ENCODE data around the gene PCDHA8.
"Not testable (repeated sequence)": the region's sequence is repeated elsewhere in the genome, so short reads cannot be mapped to it uniquely, and the experiment has no call there.

DNA sequence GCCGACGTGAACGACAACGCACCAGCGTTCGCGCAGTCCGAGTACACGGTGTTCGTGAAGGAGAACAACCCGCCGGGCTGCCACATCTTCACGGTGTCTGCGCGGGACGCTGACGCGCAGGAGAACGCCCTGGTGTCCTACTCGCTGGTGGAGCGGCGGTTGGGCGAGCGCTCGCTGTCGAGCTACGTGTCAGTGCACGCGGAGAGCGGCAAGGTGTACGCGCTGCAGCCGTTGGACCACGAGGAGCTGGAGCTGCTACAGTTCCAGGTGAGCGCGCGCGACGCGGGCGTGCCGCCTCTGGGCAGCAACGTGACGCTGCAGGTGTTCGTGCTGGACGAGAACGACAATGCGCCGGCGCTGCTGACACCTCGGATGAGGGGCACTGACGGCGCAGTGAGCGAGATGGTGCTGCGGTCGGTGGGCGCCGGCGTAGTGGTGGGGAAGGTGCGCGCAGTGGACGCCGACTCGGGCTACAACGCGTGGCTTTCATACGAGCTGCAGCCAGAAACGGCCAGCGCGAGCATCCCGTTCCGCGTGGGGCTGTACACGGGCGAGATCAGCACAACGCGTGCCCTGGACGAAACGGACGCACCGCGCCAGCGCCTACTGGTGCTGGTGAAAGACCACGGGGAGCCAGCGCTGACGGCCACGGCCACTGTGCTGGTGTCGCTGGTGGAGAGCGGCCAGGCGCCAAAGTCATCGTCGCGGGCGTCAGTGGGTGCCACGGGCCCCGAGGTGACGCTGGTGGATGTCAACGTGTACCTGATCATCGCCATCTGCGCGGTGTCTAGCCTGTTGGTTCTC, 9.0 kb downstream of the PCDHA8 start:
- not testable (repeated sequence) for TF ChIP-seq CTCF (IDR thresholded peaks at IDR 0.05 in 4 of 5, conservative IDR thresholded peaks at IDR 0.05 in 1 of 5); POLR2A (IDR thresholded peaks at IDR 0.05)
